OCI-LY7 (cell line): Measurements from ENCODE around the gene ARHGAP26. TPM values are rescaled to one million over a fixed set of nuclear protein-coding genes. Genes with fewer than 3 reads are reported as not detected.

ENCODE experiments used
- BruUV-seq: library from RNA; stranded (reverse); fragments of 400-500 nt; replicated peaks from 2 replicates; lab custom pipeline; 2021; lab: Mats Ljungman, UMichigan
- CTCF ChIA-PET: fragments of 300-600 bp; sonication (Branson Sonifier 250); formaldehyde crosslinking; loops from one replicate; lab custom pipeline; 2022; ENCODE audit warnings: antibody characterized with exemption; ENCODE audit not compliant: unreplicated experiment; lab: Charles Lee
- POLR2A ChIA-PET: fragments of 300-600 bp; sonication (Branson Sonifier 250); formaldehyde crosslinking; loops from one replicate; lab custom pipeline; 2022; ENCODE audit warnings: antibody characterized with exemption; lab: Charles Lee
- DNase-seq: peaks from one replicate; pipeline ENCODE4 v3.0.0-alpha.2; 2015; ENCODE audit warnings: low spot score
- H2AFZ ChIP-seq: fragments of 200-600 bp; sonication (generic), shearing (Covaris generic); 2 replicates; pipeline ENCODE4 v1.6.1; 2014; ENCODE audit warnings: mild to moderate bottlenecking, antibody characterized with exemption, low read length, moderate library complexity
- H3K27ac ChIP-seq: fragments of 200-600 bp; sonication (generic); 2 replicates; pipeline ENCODE4 v1.5.1; 2014; ENCODE audit warnings: mixed run types, low read depth, mild to moderate bottlenecking, moderate library complexity, low read length, inconsistent platforms; ENCODE audit not compliant: poor library complexity, severe bottlenecking
- H3K36me3 ChIP-seq: fragments of 200-600 bp; sonication (generic); 2 replicates; pipeline ENCODE4 v1.6.1; 2014; ENCODE audit warnings: mild to moderate bottlenecking, antibody characterized with exemption, low read length, moderate library complexity, mixed read lengths; ENCODE audit not compliant: insufficient read depth
- H3K4me1 ChIP-seq: fragments of 200-600 bp; sonication (generic); 2 replicates; pipeline ENCODE4 v1.5.1; 2014; ENCODE audit warnings: mild to moderate bottlenecking, low read length; ENCODE audit not compliant: insufficient read depth, poor library complexity, severe bottlenecking
- H3K4me2 ChIP-seq: fragments of 200-600 bp; sonication (generic); 2 replicates; pipeline ENCODE4 v1.6.1; 2014; ENCODE audit warnings: mild to moderate bottlenecking, low read length
- H3K4me3 ChIP-seq: fragments of 200-600 bp; sonication (generic); 2 replicates; pipeline ENCODE4 v1.5.1; 2014; ENCODE audit warnings: mild to moderate bottlenecking, low read depth, low read length; ENCODE audit not compliant: poor library complexity, severe bottlenecking
- H3K79me2 ChIP-seq: fragments of 200-600 bp; sonication (generic); 2 replicates; pipeline ENCODE4 v1.6.1; 2016; ENCODE audit warnings: low read depth, mild to moderate bottlenecking, low read length, moderate library complexity, mixed read lengths; ENCODE audit not compliant: insufficient read depth
- H3K9me2 ChIP-seq: fragments of 200-600 bp; sonication (generic); 2 replicates; pipeline ENCODE4 v1.6.1; 2016; ENCODE audit warnings: mild to moderate bottlenecking, low read length, mixed read lengths; ENCODE audit not compliant: insufficient read depth
- H3K9me3 ChIP-seq: fragments of 200-600 bp; sonication (generic); 2 replicates; pipeline ENCODE4 v1.6.1; 2014; ENCODE audit warnings: mild to moderate bottlenecking, mixed run types, low read length, mixed read lengths
- H4K20me1 ChIP-seq: fragments of 200-600 bp; sonication (generic); 2 replicates; pipeline ENCODE4 v1.6.1; 2014; ENCODE audit warnings: mild to moderate bottlenecking, antibody characterized with exemption, low read length, moderate library complexity, mixed read lengths; ENCODE audit not compliant: insufficient read depth
- CTCF ChIP-seq: fragments of 200-600 bp; sonication (generic); conservative IDR thresholded peaks from 2 replicates; pipeline ENCODE4 v1.5.1; 2014; ENCODE audit warnings: mild to moderate bottlenecking, antibody characterized with exemption, low read length, moderate library complexity, mixed read lengths
- EZH2phosphoT487 ChIP-seq: fragments of 200-600 bp; sonication (generic); IDR thresholded peaks from 2 replicates; pipeline ENCODE4 v1.6.1; 2018; ENCODE audit warnings: low read depth, borderline replicate concordance, mild to moderate bottlenecking, mixed run types, antibody characterized with exemption, low read length, moderate library complexity, mixed read lengths
- intact Hi-C: fragments of 100-400 bp; cut with micrococcal nuclease; formaldehyde crosslinking; loops from one replicate; pipeline ENCODE4 v1.10.0; 2022; ENCODE audit not compliant: unreplicated experiment
- total RNA-seq, 2 experiments: library from RNA; depleted of rRNA in 1 of 2; stranded (reverse); fragments of >200 nt in 1 of 2; shearing (Covaris generic) in 1 of 2; gene quantifications; 2 replicates each; pipeline ENCODE4 v1.2.3, GENCODE V29; 2014 to 2022

Gene ARHGAP26
- total RNA-seq, 2 experiments from 2014 or later: 7.0 to 19.1 TPM

GRCh38 chr5:142841511-142842265 is 71.5 kb downstream of the ARHGAP26 start:
- no peak overlapping the region for H3K27ac ChIP-seq
- no peaks in the 10 kb centered on the region; the same call in 1 of the 2 replicates for H4K20me1 ChIP-seq
- no peak for DNase-seq
- H3K9me3 ChIP-seq: no peaks in the 10 kb centered on the region
- H2AFZ ChIP-seq: no peak overlapping the region
- no peak for TF ChIP-seq EZH2phosphoT487
- no peak for TF ChIP-seq CTCF
- BruUV-seq: no TSS peak
- no peak overlapping the region for H3K4me2 ChIP-seq
- no peaks in the 10 kb centered on the region for H3K36me3 ChIP-seq
- no peak overlapping the region for H3K4me3 ChIP-seq
- H3K4me1 ChIP-seq: no peaks in the 10 kb centered on the region
- CTCF ChIA-PET: no interaction called here
- no peaks in the 10 kb centered on the region for H3K9me2 ChIP-seq
- POLR2A ChIA-PET: interaction anchor here (0.5 kb wide), 1 partner anchor 15 kb away, joined by 3 read pairs; no protein-coding TSS in a partner anchor
- intact Hi-C loops: no loop called here
- no peaks in the 10 kb centered on the region for H3K79me2 ChIP-seq

DNA sequence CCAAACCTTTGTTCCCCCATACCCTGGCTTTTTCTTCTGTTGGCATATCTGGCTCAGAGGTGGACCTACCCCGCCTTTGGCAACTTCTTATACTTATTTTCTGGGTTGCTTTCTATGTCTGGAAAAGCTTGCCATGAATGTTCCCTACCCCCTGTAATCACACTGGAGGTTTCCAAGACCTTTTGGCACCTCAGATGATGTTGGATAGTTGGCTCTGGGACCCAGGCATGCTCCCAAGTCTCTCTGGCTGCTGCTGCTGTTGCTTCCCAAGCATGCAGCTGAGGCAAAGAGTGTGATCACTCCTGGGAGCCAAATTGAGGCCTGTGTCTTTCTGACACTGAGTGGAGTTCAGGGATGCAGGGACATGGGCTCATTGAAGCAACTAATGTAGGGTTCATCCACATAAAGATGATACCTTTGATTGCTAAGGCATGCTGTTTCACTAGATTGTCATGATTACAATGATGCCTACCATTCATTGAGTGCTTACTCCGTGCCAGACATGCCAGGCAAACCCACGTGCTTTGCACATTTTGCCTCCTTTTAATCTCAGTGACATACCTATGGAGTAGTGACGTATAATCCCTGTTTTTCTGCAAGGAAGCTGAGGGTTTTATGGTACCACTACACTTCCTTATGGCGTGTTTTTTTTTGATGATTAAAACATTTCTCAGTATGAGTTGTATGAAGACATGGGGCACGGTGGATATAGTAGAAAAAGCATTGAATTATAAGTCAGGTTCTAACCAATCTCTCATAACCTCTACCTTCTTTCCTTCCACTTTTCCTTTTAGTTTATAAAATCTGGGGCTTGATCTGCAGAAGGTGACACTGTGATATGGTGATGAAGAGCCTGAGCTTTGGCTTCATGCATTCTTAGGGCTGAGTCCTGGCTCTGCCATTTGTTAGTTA is 73.1 kb downstream of the ARHGAP26 start:
- ChIA-PET POLR2A (no interaction called here), CTCF (no interaction called here)
- no peak for DNase-seq
- H3K4me1 ChIP-seq: no peaks in the 10 kb centered on the region
- H3K36me3 ChIP-seq: no peaks in the 10 kb centered on the region
- no peaks in the 10 kb centered on the region for H3K9me2 ChIP-seq
- H3K4me3 ChIP-seq: no peak overlapping the region
- intact Hi-C loops: no loop called here
- H3K79me2 ChIP-seq: no peaks in the 10 kb centered on the region
- BruUV-seq: no TSS peak
- H3K9me3 ChIP-seq: no peaks in the 10 kb centered on the region
- H4K20me1 ChIP-seq: no peaks in the 10 kb centered on the region; the same call in 1 of the 2 replicates
- no peak overlapping the region for H3K27ac ChIP-seq
- no peak overlapping the region for H3K4me2 ChIP-seq
- no peak for TF ChIP-seq EZH2phosphoT487
- no peak for TF ChIP-seq CTCF
- no peak overlapping the region for H2AFZ ChIP-seq
